Left kidney (tissue), 2 donors: ENCODE measurements around the gene VEPH1. TPM values are rescaled to one million over a fixed set of nuclear protein-coding genes. Genes with fewer than 3 reads are reported as not detected.

ENCODE experiments used
- DNase-seq: peaks from one replicate; pipeline ENCODE4 v3.0.0-alpha.2; 2013
- polyA plus RNA-seq: library from polyadenylated mRNA; unstranded; fragments of 120-200 nt; gene quantifications from one replicate; pipeline ENCODE4 v1.2.1, GENCODE V29; 2013; ENCODE audit not compliant: insufficient read length

Gene VEPH1
- polyA plus RNA-seq, 1 donor: 56.0 TPM

- DNase-seq: no peak
Observed at GRCh38 chr3:157526036-157526435, 22.8 kb upstream of the VEPH1 start.

DNA sequence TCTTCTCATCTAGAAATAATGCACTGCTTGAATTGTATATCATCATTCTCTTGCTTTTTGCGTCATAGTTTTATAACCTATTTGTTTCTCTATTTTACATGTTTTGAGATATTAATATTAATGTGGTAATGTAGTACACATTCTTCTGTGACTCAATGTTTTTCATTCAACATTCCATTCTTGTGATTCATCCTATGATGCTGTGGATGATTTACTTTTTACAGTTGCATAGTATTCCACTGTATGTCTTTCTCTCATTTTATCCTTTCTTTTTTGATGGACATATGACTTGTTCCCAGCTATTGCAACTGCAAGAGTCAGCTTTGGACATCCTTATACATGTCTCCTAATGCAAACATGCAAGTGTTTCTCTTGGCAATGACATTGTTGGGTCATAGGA is 20.6 kb upstream of the VEPH1 start:
- DNase-seq: no peak

DNA sequence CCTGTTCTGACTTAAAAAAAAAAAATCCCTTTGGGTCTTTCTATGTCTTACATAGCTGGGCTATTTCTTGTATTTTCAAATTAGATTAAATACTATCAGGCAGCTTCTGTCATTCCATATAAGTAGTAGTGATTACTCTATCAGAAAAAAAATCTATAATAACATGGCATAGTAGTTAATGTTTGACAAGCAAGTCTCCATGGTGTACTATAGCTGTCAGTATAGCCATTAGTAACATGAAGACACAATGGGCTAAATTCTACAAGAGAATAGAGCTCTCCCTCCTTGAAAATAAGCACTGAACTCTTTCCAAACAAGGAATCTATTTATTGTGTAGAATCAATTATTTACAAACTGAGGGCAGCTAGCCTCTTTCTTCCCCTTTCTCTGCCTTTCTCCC is 19.4 kb upstream of the VEPH1 start:
- DNase-seq: no peak

- no peak for DNase-seq
Observed at GRCh38 chr3:157520485-157521150, 17.4 kb upstream of the VEPH1 start.

DNA sequence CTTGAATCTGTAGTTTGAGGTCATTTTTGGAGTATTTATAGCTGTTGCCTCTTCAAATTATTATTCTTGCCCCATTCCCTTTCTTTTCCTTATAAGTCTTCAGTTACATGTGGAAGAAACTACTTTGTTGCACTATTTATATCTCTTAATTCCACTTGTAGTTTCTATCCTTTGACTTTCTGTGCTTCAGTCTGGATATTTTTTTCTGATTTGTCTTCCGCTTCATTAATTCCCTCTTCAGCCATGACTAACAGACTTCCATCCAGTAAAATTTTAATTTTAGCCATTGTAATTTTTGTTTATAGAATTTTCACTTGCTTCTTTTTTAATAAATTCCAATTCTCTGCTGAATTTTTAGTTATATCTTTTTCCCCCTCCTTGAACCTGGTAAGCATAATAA is 15.7 kb upstream of the VEPH1 start:
- no peak for DNase-seq

GRCh38 chr3:157516928-157517327 is 13.7 kb upstream of the VEPH1 start:
- DNase-seq: no peak

DNA sequence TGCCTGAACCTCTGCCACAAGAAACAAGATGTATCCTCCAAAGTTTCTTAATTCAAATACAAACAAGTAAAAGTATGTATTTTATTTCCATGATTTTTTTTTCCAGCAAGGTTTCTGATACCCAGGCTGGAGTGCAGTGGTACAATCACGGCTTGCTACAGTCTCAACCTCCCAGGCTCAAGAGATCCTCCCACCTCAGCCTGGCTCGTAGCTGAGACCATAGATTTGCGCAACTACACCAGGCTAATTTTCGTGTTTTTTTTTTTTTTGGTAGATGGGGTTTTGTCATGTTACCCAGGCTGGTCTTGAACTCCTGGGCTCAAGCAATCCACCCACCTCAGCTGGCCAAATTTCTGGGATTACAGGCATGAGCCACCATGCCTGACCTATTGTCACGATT is 12.2 kb upstream of the VEPH1 start:
- DNase-seq: no peak

DNA sequence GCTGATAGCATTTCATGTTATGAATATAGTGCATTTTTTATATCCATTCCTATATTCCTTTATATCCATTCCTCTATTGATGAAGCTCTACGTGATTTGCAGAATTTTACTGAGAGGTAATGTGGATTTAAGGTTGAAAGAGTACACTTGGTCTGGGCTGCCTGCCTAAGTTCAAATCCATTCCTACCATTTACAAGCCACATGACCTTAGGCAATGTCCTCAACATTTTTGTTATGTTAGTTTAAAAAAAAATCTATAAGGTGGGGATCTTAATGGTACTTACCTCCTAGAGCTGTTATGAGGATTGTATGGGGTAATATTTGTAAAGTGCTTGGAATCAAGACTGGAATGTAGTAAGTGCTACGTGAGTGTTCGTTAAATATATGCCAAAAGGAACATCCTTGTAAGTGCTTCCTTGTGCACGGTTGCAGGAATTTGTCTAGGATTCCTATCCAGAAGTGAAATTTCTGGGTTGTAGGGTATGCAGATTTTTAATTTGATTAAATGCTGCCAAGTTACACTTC is 11.2 kb upstream of the VEPH1 start:
- no peak for DNase-seq

DNA sequence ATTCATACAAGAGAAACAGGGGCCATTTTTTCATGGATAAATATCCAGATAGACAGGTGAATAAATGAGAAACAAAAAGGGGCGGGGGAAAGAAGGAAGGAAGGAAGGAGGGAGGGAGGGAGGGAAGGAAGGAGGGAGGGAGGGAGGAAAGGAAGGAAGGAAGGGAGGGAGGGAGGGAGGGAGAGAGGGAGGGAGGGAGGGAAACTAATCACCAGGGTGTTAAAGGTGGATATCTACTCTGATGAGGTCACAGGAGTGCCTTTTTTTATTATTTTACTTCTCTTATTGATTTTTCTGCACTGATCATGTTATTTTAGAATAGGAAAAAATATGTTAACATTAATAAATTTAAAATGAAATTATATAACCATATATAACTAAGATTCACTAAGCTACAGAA is 10.4 kb upstream of the VEPH1 start:
- no peak for DNase-seq

GRCh38 chr3:157512534-157512933 is 9.3 kb upstream of the VEPH1 start:
- DNase-seq: no peak

DNA sequence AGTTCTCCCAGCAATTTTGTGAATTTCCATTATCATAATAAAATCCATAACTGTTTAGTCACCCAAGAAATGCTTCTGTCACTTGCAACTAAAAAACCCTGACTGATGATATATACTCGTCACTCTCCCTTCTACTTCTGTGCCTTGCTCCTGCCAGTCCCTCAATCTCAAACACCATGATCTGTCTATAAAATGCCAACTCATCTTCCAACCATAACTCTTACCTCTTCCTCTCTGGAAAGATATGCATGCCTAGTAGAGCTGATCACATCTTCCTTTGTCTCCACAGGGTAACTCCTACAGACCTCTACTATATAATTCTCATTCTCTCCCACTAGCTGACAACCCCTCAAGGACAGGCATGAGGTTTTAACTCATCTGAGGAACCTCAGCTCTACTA is 5.2 kb upstream of the VEPH1 start:
- no peak for DNase-seq

GRCh38 chr3:157501863-157502262 is 1.4 kb downstream of the VEPH1 start:
- no peak for DNase-seq

- no peak for DNase-seq
Observed at GRCh38 chr3:157500232-157500631, 3.0 kb downstream of the VEPH1 start.

DNA sequence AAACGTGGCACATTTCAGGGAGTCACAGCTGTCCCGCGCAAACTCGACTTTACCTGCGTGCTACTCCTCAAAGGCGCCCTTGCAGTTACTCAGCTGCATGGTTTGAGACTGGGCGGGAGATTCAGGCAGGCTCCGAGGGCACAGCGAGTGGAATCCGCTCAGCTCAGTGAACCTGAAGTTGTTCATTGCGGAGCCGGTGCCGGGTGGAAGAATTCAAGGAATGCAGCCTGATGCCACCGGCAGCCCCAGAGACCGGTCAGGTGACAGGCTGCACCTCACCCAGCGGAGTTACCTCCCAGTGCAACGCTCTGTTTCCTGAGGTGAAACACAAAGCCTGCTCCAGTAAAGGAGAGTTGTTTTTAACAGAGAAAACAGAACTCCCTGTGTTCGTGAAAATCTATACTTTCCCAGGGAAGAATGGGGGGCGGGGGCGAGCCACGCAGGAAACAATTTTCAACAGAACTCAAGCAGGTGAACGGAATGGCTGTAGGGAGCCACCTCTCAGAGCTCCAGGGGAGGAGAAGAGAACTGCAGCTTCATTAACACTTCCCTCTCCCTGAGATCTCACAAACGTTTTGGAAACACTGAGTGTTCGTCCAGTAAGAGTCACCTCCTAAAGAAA is 3.8 kb downstream of the VEPH1 start:
- DNase-seq: peak; percentile 78

DNA sequence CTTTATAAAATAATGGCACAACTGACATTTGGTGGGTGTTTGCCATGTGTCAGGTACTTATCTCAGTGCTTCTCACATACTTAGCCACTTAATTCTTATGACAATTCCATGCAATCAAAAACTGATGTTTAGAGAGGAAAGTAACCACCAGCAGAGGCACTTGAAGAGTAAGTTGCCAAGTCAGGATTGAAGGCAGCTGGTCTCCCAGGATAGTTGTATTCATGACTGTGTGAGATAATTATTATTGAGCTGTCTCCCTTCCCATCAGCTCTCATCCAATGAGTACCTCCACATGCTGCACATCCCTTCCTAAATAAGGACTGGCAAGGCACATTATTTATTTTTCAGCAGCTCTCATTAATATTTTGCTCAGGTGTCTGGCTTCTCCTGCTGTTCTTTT is 4.8 kb downstream of the VEPH1 start:
- DNase-seq: no peak

DNA sequence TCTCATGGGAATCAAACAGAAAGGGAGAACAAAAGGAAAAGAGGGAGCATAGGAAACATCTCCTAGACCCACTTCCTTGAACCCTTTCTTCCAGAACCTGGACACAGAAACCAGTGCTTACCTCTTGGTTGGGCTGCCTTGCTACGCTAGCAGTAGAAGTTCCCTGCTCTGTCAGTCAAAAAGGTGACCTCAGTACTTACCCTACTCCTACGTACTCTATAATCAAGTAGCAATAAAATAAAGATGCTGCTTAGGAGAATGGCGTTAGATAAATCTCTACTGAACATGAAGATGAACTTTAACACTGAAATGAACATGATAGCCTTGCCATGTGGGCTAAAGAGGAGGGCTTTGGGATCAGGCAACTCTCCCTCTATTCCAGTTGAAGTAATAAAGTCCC is 7.4 kb downstream of the VEPH1 start:
- no peak for DNase-seq

DNA sequence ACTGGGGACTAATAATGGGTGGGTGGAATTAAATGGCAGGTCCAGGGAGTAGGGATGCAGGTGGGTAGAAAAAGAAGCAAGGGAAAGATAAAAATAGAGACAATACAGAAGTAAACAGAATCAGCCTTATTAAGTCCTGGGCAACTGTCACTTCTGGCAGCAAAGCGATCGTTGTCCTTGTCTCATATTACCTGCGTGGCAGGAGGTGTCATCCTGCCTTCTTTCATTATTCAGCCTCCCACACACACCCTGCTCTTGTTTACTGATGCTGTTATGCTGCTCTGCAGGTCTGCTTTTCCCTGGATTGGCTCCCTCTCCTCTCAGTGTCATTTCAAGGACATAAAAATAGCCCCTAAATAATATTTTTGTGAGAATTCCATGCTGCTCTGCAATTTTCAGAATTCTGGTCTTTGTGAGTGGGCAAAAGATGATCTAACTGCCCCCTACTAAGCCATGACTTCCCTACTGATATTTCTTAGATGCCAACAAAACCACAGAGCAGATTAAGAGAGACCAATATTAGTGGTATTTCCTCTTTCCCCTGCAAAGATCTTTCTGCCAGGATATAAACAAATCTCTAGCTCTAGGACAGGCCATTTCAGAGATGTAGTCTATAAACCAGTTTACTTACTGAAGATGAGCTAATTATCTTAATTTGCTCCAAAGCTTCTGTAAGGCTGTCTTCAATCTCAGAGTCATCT is 8.5 kb downstream of the VEPH1 start:
- no peak for DNase-seq

- peak; percentile 77 for DNase-seq
Observed at GRCh38 chr3:157493627-157494550, 9.3 kb downstream of the VEPH1 start.

DNA sequence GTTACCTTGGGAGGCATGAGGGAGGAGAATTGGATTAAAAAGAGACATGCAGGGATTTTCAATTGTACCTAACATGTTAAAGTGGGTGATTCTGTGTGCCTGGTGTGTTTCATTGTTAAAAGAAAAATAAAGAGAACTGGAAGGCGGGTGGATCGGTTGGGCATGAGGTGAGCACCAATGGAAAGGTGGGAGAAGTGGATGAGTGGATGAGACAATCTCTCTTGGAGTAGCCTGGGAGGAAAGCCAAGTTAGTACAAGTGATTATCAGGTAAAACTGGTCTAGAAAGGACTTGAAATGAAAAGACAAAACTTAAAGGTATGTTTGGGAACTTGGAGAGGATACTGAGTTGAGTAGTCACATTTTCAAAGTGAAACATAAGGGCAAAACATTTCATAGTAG is 12.1 kb downstream of the VEPH1 start:
- DNase-seq: no peak

- no peak for DNase-seq
Observed at GRCh38 chr3:157488144-157488543, 15.1 kb downstream of the VEPH1 start.

- no peak for DNase-seq
Observed at GRCh38 chr3:157487339-157487738, 15.9 kb downstream of the VEPH1 start.
